SKM-1 (cell line): ENCODE measurements around the gene TSPAN1.

Experiments used
- DNase-seq: peaks from one replicate; lab custom pipeline; 2025; ENCODE audit not compliant: unreplicated experiment; lab: John Stamatoyannopoulos, UW

Gene TSPAN1

GRCh38 chr1:46159516-46159915, 15.4 kb upstream of the TSPAN1 start:
- DNase-seq = no peak

- DNase-seq = no peak
Measured at GRCh38 chr1:46160212-46160611, 14.7 kb upstream of the TSPAN1 start.

- DNase-seq = no peak
Measured at GRCh38 chr1:46166521-46167462, 8.1 kb upstream of the TSPAN1 start.

- DNase-seq = no peak
Measured at GRCh38 chr1:46168477-46168876, 6.4 kb upstream of the TSPAN1 start.

- DNase-seq = no peak
Measured at GRCh38 chr1:46169811-46170454, 5.0 kb upstream of the TSPAN1 start.

GRCh38 chr1:46171351-46171750, 3.5 kb upstream of the TSPAN1 start:
- DNase-seq = no peak

- no peak for DNase-seq
Measured at GRCh38 chr1:46171871-46172270, 3.0 kb upstream of the TSPAN1 start.

GRCh38 chr1:46172321-46172720, 2.6 kb upstream of the TSPAN1 start:
- no peak for DNase-seq

GRCh38 chr1:46173361-46173856, 1.5 kb upstream of the TSPAN1 start:
- DNase-seq = no peak

GRCh38 chr1:46175243-46175642, 356 bp downstream of the TSPAN1 start:
- DNase-seq = no peak

- no peak for DNase-seq
Measured at GRCh38 chr1:46176211-46176865, 1.5 kb downstream of the TSPAN1 start, which contains the start of gene P3R3URF. Gene P3R3URF, minus strand, starts transcription at chr1:46176488. Its CDS starts 17 bp downstream, at chr1:46176471.

GRCh38 chr1:46179138-46180081, 4.5 kb downstream of the TSPAN1 start:
- DNase-seq = peak; percentile 62

- DNase-seq = no peak
Measured at GRCh38 chr1:46180082-46180616, 5.3 kb downstream of the TSPAN1 start.

GRCh38 chr1:46181343-46182260, 6.7 kb downstream of the TSPAN1 start:
- no peak for DNase-seq

- DNase-seq = no peak
Measured at GRCh38 chr1:46183079-46183847, 8.4 kb downstream of the TSPAN1 start.

GRCh38 chr1:46183926-46184557, 9.2 kb downstream of the TSPAN1 start:
- no peak for DNase-seq

GRCh38 chr1:46184920-46185658, 10.2 kb downstream of the TSPAN1 start:
- no peak for DNase-seq
